HepG2 (cell line): ENCODE measurements around the gene DAZAP1. TPM values are rescaled to one million over a fixed set of nuclear protein-coding genes. Genes with fewer than 3 reads are reported as not detected.
A peak's percentile ranks its signal among the peaks of the same experiment; 100 is the strongest.

Source experiments
- DDIT3 ChIP-seq: sonication (generic); formaldehyde crosslinking; IDR thresholded peaks from 2 replicates; pipeline ENCODE4 v1.4.0; 2020; ENCODE audit warnings: mild to moderate bottlenecking, missing genetic modification reagents
- E2F2 ChIP-seq: sonication (generic); formaldehyde crosslinking; IDR thresholded peaks from 2 replicates; pipeline ENCODE4 v1.4.0; 2020; ENCODE audit warnings: missing genetic modification reagents, borderline replicate concordance
- FOXA1 ChIP-seq, 2 experiments: fragments of 450-650 bp in 1 of 2; sonication (generic) in 1 of 2; formaldehyde crosslinking in 1 of 2; IDR thresholded peaks; 2 replicates each; pipeline versions ENCODE4 v1.4.0 to v1.6.1; 2016 to 2020; ENCODE audit warnings: missing genetic modification reagents in 1 of 2
- KDM2A ChIP-seq: sonication (generic); formaldehyde crosslinking; IDR thresholded peaks from 2 replicates; pipeline ENCODE4 v1.4.0; 2020; ENCODE audit warnings: low read depth, missing genetic modification reagents, borderline replicate concordance
- MTA3 ChIP-seq: sonication (generic); formaldehyde crosslinking; IDR thresholded peaks from 2 replicates; pipeline ENCODE4 v1.4.0; 2020; ENCODE audit warnings: missing genetic modification reagents
- NFIC ChIP-seq: IDR thresholded peaks from 2 replicates; pipeline ENCODE4 v1.6.1; 2012; ENCODE audit warnings: mild to moderate bottlenecking, low read length, inconsistent platforms
- PAXIP1 ChIP-seq: sonication (generic); formaldehyde crosslinking; conservative IDR thresholded peaks from 2 replicates; pipeline ENCODE4 v1.4.0; 2020; ENCODE audit warnings: mild to moderate bottlenecking, missing genetic modification reagents, moderate library complexity
- POLR2G ChIP-seq: fragments of 200-400 bp; formaldehyde crosslinking; IDR thresholded peaks from 2 replicates; pipeline ENCODE4 v1.6.1; 2018; ENCODE audit warnings: mild to moderate bottlenecking, low read depth, low read length, moderate library complexity
- RXRA ChIP-seq: sonication (generic); formaldehyde crosslinking; IDR thresholded peaks from 2 replicates; pipeline ENCODE4 v1.5.1; 2020; ENCODE audit warnings: missing genetic modification reagents
- RXRB ChIP-seq: IDR thresholded peaks from 2 replicates; pipeline ENCODE4 v1.6.1; 2016; ENCODE audit warnings: borderline replicate concordance, missing genetic modification reagents, missing compliant biosample characterization
- SMAD1 ChIP-seq: sonication (generic); formaldehyde crosslinking; IDR thresholded peaks from 2 replicates; pipeline ENCODE4 v1.4.0; 2020; ENCODE audit warnings: missing genetic modification reagents, low read depth, mild to moderate bottlenecking, borderline replicate concordance
- SUZ12 ChIP-seq: fragments of 150-350 bp; IDR thresholded peaks from 2 replicates; pipeline ENCODE4 v1.6.1; 2014; ENCODE audit warnings: low read depth, low read length
- ZBTB25 ChIP-seq: IDR thresholded peaks from 2 replicates; pipeline ENCODE4 v1.6.1; 2018; ENCODE audit warnings: missing genetic modification reagents
- ZFP36L2 ChIP-seq: sonication (generic); formaldehyde crosslinking; IDR thresholded peaks from 2 replicates; pipeline ENCODE4 v1.4.0; 2020; ENCODE audit warnings: missing genetic modification reagents
- ZNF326 ChIP-seq: sonication (generic); formaldehyde crosslinking; IDR thresholded peaks from 2 replicates; pipeline ENCODE4 v1.4.0; 2020; ENCODE audit warnings: missing genetic modification reagents, borderline replicate concordance
- ZNF589 ChIP-seq: sonication (generic); formaldehyde crosslinking; conservative IDR thresholded peaks from 2 replicates; pipeline ENCODE4 v1.8.0; 2022; ENCODE audit warnings: mild to moderate bottlenecking, moderate library complexity, missing genetic modification reagents
- polyA plus RNA-seq, 8 experiments: library from polyadenylated mRNA; depleted of rRNA in 3 of 8; stranded (reverse) in 7 of 8; unstranded in 1 of 8; fragments of >200 nt; fragmentation: Illumina TruSeq in 4 of 8; extraction: Trizol in 4 of 8; gene quantifications; 2 replicates each; pipeline versions ENCODE4 v1.2.1 to v1.2.3, GENCODE V29; 2011 to 2016; ENCODE audit warnings: low read depth in 4 of 8, missing spikeins in 1 of 8, mixed read lengths in 1 of 8; ENCODE audit not compliant: insufficient read depth in 1 of 8
- total RNA-seq, 5 experiments: library from RNA; depleted of rRNA; stranded (reverse); fragments of >200 nt; fragmentation: Illumina TruSeq; extraction: Trizol; gene quantifications; 2 replicates each; pipeline ENCODE4 v1.2.3, GENCODE V29; 2016; ENCODE audit warnings: low read depth in 1 of 5
- TF ChIP-seq, protein P1 (sequence below): sonication (generic); formaldehyde crosslinking; IDR thresholded peaks from 2 replicates; pipeline ENCODE4 v1.4.0; 2020; ENCODE audit warnings: missing genetic modification reagents

DAZAP1 gene
- total and polyA plus RNA-seq, 2 of the 13 experiments (the other 11 are each of a cell fraction or from before 2014, with no cell fraction given), result 63.3 to 79.2 TPM

GRCh38 chr19:1457892-1458291, 50.5 kb downstream of the DAZAP1 start (continued):
- TF ChIP-seq MTA3 (no peak), PAXIP1 (no peak), E2F2 (no peak), SMAD1 (no peak), ZFP36L2 (CRISPR knock-in tag) (no peak), POLR2G (peak; percentile 58; the same call in 1 of the 2 replicates), FOXA1 (IDR thresholded peaks at IDR 0.05) (no peak), FOXA1 (CRISPR knock-in tag; IDR thresholded peaks at IDR 0.05) (no peak), RXRA (no peak), RXRB (CRISPR knock-in tag) (no peak), ZNF326 (CRISPR knock-in tag) (0 out of 2 replicates have a peak, but pooled peaks have one; percentile 29), ZNF589 (CRISPR knock-in tag) (no peak), KDM2A (peak; percentile 64; the same call in 1 of the 2 replicates), DDIT3 (CRISPR knock-in tag) (no peak), ZBTB25 (CRISPR knock-in tag) (no peak), SUZ12 (no peak), NFIC (no peak)
- TF ChIP-seq, protein P1, sequence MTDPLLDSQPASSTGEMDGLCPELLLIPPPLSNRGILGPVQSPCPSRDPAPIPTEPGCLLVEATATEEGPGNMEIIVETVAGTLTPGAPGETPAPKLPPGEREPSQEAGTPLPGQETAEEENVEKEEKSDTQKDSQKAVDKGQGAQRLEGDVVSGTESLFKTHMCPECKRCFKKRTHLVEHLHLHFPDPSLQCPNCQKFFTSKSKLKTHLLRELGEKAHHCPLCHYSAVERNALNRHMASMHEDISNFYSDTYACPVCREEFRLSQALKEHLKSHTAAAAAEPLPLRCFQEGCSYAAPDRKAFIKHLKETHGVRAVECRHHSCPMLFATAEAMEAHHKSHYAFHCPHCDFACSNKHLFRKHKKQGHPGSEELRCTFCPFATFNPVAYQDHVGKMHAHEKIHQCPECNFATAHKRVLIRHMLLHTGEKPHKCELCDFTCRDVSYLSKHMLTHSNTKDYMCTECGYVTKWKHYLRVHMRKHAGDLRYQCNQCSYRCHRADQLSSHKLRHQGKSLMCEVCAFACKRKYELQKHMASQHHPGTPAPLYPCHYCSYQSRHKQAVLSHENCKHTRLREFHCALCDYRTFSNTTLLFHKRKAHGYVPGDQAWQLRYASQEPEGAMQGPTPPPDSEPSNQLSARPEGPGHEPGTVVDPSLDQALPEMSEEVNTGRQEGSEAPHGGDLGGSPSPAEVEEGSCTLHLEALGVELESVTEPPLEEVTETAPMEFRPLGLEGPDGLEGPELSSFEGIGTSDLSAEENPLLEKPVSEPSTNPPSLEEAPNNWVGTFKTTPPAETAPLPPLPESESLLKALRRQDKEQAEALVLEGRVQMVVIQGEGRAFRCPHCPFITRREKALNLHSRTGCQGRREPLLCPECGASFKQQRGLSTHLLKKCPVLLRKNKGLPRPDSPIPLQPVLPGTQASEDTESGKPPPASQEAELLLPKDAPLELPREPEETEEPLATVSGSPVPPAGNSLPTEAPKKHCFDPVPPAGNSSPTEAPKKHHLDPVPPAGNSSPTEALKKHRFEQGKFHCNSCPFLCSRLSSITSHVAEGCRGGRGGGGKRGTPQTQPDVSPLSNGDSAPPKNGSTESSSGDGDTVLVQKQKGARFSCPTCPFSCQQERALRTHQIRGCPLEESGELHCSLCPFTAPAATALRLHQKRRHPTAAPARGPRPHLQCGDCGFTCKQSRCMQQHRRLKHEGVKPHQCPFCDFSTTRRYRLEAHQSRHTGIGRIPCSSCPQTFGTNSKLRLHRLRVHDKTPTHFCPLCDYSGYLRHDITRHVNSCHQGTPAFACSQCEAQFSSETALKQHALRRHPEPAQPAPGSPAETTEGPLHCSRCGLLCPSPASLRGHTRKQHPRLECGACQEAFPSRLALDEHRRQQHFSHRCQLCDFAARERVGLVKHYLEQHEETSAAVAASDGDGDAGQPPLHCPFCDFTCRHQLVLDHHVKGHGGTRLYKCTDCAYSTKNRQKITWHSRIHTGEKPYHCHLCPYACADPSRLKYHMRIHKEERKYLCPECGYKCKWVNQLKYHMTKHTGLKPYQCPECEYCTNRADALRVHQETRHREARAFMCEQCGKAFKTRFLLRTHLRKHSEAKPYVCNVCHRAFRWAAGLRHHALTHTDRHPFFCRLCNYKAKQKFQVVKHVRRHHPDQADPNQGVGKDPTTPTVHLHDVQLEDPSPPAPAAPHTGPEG (CRISPR knock-in tag), result no peak
